SK-N-DZ (cell line): ENCODE results near the gene PNMA8A.

Source experiments
- DNase-seq: peaks from one replicate; pipeline ENCODE4 v3.0.0-alpha.2; 2015; ENCODE audit warnings: low spot score

Gene PNMA8A

DNA sequence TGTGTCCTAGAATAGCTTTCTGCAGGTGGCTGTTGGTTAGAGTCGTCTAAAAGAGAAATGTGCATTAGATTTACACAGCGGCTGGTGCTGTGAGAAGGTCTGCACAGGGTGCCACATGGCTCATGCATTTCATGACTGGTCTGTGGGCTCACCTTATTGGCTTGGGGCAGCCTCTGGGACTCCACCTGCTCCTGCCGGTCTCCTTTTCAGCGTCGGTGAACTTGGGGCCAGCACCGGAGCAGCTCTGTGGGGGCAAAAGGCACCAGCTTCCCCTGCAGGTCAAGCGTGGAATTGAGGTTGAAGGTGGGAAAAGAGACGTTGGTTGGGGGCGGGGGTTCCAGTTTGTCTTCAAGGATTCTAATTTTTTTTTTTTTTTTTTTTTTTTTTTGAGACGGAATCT lies 39.5 kb downstream of the PNMA8A start:
- no peak for DNase-seq

DNA sequence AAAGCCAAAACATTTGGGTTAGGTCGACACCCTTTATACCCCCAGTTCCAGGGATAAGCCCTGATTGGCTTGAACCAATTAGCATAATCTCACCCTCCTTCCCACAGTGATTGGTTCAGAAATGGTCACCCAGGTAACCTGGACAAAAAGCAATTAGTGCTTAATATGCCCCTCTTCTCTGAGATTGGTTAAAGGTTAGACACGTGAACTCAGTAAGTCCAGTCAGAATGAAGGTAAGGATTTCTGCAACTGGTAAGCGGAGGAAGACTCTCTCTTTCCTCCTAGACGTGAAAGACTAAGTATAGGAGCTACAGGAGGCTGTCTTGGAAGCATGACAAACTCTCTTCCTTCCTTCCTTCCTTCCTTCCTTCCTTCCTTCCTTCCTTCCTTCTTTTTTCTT lies 41.4 kb downstream of the PNMA8A start:
- DNase-seq, result no peak

DNA sequence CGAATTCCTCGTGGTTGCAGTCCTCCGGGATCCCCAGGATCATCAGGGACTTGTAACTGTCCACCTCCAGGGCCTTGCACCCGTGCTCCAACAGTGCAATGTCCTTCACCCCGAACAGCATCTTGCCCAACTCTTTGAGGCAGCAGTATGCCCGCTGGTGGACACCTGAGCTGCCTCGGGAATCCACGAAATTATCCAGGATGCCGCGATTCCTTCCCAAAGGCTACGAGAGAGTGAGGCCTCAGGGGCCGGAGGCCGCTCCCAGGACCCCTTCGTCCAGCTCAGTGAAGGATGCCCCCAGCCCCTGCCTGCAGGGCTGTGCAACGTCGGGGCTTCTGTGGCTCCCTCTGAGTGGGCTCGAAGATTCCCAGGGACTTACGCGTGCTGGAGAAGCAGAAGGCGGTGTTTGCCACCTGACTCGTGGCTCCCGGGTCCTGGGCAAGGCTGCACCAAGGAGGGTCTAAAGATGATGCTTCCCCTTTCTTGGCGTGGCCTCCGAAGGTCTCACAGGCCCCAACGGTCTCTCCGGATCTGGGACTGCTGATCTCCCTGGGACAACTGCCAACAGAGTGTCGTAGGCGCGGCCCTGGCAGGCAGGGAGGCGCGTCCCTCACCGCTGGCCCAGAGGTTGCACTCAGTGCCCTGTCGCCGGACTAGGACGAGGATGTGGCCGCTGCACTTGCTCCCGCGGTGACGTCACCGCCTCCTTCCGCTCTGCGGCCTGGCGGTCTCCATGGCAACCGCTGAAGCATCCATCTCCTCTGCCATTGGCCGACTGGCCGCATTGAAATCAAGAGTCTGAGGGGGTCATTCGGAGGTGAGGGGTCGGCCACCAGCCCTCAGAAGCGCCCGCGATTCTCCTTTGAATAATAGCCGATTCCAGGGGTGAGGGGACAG lies 42.9 kb downstream of the PNMA8A start, which contains the start of gene PNMA8C:
Gene PNMA8C (minus strand): TSS at position 698 of the 897 bp plus-strand sequence. CDS start 577 bp downstream, at position 121.
- DNase-seq, result peak; percentile 83

DNA sequence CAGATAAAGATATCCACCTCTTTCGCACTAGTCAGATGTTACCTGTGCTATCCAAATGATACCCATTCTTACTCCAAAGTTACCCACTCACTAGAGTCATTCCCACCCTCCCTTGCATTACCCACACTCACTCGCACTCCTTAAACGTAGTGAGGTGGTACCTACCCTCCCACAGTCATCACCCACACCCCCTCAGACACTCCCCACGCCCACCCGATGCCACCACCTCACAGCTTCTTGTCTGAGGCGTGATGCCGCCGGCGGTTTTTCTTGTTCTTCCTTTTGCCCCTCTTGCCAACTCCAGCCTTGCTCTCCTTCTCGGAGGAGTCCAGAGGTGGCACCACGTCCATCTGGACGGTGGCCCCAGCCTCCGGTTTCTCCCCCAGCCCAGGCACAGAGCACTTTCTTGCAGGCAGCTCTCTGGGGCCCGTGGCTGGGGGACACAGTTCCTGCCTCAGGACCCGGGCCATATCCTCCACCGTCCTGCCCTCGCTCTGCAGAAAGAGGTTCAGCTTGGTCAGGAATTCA lies 43.8 kb downstream of the PNMA8A start:
- DNase-seq, result no peak

DNA sequence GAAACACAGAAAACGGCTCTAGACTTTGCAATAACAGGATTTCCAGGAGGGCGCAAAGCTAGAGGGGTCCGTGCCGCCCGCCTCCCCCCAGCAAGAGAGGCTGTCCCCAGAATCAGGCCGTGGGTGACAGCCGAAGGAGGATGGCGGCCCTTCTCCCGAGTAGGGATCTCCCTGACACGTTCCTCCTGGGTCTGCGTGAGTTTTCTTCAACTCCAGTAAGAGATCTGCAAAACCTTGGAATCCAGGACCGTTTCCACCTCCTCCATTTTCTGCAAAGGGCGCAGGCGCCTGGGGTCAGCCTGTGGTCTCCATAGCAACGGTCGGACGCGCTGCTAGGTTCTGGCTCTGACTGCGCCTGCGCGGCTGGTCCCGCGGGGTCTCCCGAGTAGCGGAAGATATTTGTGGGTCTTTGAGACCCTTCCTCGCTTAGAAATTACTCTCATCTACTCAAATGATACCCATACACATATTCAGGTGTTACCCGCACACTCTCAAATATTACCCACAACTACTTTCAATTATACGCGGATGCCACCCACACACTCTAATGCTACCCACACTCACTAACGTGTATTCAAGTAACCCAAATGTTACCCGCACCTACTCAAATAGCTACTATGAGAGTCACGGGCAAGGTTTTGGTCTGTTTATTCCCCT lies 44.7 kb downstream of the PNMA8A start:
- DNase-seq, result peak; percentile 74

DNA sequence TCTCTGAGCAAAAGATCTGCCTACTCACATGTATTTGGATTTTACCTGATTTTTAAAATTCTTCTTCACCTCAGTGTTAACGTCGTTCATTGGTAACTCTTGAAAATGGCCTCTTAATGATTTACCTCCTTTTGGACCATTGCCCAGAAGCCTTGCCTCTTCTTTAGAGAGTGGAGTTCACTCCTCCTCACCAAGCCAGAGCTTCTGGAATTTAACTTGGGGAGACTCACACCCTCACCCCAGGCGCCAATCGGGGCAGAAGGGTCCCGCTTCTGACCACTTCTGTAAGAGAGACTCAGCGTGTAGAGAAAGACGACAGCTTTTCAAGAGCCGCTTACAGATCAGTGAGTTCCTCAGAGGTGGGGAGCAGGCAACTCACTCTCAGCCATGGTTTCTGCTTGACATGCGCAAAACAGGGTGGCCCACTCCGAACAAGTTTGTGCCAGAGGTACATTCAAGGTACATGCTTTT lies 45.3 kb downstream of the PNMA8A start:
- DNase-seq, result no peak

DNA sequence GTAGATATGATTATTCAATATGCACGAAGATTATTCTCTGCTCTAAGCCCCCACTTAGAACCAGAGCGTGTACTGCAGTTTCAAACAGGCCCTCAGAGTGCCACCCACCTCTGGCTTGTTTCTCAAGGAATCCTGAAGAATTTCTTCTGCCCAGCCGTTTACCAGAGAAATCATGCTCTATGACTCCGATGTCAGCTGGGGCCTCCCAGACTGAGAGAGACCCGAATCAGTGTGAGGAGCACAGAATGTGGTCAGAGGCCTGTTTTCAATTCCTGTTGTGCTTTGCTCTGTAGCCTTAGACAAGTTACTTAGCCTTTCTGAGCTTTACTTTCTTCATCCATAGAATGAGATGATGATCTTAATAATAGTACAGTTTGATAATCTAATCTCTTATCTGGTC lies 48.2 kb downstream of the PNMA8A start:
- no peak for DNase-seq

DNA sequence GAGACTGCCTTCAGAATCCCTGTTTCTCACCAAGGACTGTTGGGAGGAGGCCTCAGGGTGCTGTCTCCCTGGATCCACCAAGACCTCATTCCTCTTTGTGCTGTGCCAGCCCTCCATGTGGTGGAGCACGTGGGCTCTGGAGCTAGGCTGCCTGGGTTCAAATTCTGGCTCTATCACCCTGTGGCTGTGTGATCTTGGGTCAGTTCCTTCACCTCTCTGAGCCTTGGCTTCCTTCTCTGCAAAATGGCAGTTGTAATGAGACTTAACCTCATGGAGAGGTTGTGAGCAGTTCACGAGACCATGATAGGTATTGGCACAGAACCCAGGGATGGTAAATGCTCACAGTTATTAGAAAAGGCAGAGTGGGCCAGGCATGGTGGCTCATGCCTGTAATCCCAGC lies 49.0 kb downstream of the PNMA8A start:
- DNase-seq, result no peak

DNA sequence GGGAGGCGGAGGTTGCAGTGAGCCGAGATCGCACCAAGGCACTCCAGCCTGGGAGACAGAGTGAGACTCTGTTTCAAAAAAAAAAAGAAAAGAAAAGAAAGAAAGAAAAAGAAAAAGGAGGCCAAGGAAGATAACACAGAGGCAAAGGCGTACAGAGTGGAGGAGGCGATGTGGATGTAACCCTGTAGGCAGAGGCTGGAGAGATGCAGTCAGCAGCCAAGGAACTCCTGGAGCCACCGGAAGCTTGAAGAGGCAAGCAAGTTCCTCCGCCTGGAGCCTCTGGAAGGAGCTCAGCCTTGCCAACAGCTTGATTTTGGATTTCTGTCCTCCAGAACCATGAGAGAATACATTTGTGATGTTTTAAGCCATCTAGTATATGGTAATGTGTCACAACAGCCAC lies 51.3 kb downstream of the PNMA8A start:
- DNase-seq, result no peak
